Fibroblast of upper back skin (primary cell): ENCODE results near the gene L3HYPDH.

ENCODE experiments used
- DNase-seq: peaks from one replicate; pipeline ENCODE4 v3.0.0-alpha.2; 2013

L3HYPDH gene

DNA sequence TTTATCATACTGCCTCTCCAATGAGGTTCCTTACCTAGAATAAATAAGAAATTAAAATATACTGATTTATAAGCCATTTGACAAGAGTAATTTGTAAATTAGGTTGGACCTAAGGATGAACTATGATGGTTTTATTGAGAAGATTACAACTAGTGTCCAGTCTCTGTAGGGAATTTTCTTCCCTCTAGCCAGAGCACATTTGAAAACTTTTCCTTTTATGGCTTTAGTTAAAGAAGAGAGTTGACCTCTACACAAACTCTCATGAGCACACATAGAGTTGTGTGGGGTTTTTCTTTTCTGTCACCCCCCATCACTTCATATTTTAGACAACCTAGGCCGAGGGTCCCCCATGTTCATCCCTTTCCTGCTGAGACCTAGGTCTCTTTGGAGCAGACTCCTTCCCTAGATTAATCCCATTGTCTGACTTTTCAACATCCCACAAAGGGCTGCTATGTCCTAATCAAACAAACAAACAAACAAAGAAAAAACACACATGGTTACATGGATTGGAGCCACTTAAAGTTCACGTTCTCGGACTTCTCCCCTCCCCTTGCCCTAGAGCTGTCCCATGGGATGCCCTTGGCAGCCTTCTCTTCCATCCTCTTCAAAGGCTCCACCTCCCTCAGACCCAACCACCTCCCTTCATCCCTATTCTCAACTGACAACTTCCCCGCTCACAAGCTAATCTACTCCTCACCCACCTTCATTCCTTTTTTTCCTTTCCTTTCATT lies 59.7 kb downstream of the L3HYPDH start:
- no peak for DNase-seq
